ENCODE data around the gene GRM5.

Gene GRM5

DNA sequence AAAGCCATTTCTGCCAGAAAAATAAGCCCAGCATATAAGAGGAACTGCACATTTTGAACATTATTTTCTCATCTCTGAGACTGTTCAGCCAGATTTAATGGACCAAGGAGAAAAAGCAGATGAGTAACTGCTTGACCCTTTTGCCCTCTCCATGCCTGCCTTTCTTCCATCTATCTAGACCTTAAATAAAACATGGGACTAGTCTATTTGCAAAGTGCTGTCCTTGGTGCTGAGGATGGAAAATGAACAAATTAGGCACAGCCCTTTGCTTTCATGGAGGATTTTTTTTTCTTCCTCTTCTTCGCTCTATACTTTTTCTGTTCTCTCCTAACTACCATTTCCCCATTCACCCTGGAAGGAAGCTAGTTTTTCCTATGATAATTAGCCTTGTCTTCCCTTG, 361.3 kb downstream of the GRM5 start:
- DNase-seq (ENCODE audit: low read depth, low spot score), result no peak

- no peak for DNase-seq (ENCODE audit: low read depth, low spot score)
Observed at GRCh38 chr11:88701816-88702215, 364.0 kb downstream of the GRM5 start.

DNA sequence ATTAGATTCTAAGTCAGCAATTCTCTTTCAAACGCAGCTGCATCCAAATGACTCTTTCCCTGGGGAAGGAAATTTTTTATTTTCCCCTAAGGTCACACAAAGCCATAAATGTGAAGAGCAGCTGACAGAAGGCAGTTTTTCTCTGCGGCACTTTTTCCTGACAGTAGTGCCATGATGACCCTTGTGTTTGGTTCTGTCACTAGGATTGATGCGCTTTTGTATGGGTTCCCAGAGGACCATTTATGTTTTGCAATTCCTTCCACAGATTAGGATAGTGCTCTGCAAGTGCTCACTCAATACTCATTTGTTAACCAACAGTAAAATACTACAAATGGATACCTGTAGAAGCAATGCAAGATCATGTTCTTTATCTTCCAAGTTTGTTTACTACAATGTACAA, 368.6 kb downstream of the GRM5 start:
- DNase-seq (ENCODE audit: low read depth, low spot score), result no peak

DNA sequence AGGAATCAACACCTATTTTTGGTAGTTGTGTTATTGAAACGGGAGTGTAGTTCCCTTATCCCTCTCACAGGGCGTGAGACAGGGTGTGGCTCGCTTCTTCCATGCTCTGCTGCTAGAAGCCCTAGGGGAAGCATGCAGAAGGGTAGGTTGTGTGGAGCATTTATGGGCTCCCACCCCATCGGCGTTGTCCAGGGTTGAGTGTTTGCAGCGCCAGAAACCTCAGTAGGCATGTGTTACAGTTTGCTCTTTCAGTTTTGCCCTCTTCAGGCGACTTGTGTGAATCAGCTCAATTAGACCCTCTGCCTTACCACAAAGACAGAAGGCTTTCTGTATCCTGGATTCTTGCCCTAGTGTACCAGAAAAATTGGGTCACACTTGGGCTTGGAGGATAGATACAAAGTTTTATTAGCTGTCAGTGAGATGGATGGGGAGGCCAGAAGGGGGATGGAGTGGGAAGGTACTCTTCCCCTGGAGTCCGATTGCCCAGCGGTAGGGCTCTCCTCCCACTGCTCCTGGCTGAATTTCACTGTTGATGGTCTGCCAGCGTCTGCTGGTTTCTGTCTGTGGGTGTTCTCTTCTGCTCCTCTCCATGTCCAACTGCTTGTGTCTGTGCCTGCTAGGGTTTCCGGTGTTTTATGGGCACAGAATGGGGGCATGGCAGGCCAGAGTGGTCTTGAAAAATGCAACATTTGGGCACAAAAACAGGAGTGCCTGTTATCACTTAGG, 369.9 kb downstream of the GRM5 start:
- no peak for DNase-seq (ENCODE audit: low read depth, low spot score)

DNA sequence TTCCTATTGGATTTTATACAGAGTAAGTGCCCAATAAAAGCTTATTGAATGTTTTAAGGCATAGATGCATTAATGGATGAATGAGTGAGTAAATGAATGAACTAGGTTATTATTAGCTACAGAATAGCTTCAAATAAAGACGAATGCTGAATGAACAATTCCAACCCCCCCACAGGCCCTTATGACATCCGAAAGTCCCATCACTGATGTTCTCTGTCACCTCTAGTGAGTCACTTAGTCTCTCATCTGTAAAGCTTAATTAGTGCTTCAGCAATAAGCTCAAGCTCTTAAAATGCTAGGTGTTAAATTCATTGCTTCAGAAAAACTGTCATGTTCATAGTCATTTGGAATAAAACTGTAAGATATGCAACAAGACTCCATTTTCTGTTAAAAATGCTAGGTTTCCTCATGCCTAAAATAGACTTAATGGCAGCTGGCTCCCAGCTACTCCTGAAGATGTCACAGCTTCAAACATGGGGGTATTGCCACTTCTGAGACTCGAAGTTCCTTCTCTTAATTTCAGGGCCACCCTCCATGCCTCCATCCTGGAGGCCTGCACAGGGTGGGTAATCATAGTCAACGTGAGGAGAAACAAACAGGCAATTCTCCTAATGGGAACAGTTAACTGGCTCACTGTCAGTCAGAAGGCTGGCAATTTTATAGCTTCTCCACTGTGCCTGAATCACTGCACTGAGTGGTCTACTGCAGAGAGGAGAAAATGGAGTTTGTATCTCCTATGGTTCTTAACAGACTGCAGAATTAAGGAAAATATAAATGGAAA, 373.3 kb downstream of the GRM5 start:
- DNase-seq (ENCODE audit: low read depth, low spot score), result no peak

DNA sequence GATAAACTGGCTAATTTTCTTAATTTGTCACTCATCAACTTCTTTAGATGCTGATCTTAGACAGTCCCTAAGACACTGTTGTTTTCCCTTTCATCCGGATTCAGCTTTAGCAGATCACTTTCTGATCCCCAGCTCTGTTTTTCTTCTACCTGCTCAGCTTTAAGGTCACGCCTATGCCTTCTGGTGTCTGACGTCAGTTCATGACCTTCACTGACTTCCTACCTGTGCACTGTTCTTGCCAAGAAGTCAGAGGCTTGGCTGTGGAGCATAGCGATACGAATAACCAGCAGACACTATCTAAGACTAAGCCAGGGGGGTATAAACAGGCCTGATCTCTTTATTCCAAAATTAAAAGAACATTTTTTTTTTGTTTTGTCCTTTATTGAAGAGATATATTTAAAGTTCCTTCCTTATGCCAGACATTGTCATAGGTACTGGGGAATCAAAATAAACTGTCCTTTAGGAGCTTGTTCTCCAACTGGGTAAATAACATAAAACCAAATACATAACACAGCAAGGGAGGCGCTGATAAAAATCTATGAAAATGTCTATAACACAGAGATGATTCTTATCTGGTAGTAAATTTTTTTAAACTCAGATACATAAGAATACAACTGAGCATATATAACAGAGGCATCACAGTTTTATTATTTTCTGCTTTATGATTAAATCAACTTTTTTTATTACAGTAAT, 376.1 kb downstream of the GRM5 start:
- DNase-seq (ENCODE audit: low read depth, low spot score), result no peak

GRCh38 chr11:88683024-88683423, 382.8 kb downstream of the GRM5 start:
- DNase-seq (ENCODE audit: low read depth, low spot score), result no peak

DNA sequence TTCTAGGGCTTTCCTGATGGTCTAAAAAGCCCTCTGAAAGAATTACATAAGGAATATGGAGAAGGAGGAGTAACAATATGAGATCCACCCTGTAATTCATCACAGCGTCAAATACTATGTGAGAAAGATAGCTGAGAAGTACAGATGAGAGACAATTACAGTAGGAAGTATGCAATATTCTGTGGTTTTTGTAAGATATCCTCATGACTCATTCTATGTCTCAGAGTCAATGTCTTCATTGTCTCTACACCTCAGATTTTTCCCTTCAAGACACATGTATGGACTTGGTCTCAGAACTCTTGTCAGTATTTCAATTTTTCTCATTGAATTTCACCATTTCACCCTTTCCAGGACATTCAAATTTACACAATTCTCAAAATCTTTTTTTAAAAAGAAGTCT, 385.0 kb downstream of the GRM5 start:
- no peak for DNase-seq (ENCODE audit: low read depth, low spot score)

- no peak for DNase-seq (ENCODE audit: low read depth, low spot score)
Observed at GRCh38 chr11:88666364-88666763, 399.4 kb downstream of the GRM5 start.

DNA sequence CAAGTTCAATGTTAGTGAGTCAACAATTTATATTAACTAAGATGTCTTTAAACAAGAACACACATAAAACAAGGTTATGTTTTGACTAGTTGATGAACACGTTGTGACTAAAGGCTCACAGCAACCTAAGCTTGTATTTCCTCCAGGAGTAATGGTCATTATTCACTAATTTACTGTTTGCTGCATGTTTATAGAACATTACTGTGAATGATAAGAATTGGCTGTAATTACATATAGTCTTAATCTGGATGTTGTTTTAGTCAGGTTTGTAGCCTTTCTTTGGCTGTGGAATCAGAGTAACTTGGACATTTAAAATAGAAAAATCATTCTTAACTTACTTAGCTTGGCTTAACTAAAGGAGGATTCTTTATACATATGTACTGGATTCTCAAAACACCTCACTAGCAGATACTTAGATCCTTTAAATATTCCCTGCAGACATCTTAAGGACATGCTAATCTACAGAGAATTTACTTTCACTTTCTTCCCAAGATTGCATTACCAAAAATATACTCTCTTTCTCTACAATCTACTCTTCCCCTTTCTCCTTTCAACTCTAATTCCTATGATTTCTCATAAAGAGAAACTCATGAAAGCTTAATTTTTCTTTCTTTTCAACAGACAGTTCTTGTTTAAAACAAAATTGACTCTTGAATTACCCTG, 408.6 kb downstream of the GRM5 start:
- DNase-seq (ENCODE audit: low read depth, low spot score), result no peak

DNA sequence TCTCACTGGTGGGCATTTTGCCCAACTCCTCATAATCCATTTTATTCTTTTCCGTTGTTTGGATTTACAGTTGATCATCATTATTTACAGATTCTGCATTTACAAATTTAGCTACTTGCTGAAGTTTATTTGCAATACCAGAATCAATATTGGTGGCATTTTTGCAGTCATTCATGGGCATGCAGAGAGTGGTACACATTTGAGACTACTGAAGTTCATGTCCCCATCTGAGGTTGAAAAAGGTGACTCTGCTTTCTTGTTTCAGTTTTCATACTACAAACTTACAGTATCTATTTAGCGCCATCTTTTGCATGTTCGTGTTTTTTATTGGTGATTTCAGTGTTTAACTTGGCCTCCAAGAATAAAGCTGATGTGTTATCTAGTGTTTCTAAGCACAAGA, 409.5 kb downstream of the GRM5 start:
- DNase-seq (ENCODE audit: low read depth, low spot score), result no peak

DNA sequence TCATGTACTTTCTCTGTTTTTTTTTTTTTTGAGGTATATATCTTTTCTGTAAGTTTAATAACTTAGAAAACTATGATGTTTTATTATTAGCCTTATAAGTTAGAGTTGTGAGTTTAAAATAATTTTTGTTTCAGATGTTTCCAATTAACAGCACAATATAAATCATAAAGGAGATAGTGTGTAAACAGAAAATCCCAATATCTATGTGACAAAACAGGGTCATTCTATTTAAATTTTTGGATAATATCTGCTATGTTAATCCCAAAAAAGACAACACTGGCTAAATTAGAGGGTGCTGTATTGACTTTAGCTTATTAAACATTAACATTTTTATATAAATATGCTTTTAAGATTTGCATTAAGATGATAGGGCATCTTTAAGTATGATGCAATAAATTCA, 410.1 kb downstream of the GRM5 start:
- DNase-seq (ENCODE audit: low read depth, low spot score), result no peak

- DNase-seq (ENCODE audit: low read depth, low spot score), result no peak
Observed at GRCh38 chr11:88655196-88655595, 410.6 kb downstream of the GRM5 start.

GRCh38 chr11:88651556-88651955, 414.2 kb downstream of the GRM5 start:
- DNase-seq (ENCODE audit: low read depth, low spot score), result no peak

- DNase-seq (ENCODE audit: low read depth, low spot score), result no peak
Observed at GRCh38 chr11:88644724-88645123, 421.1 kb downstream of the GRM5 start.

- no peak for DNase-seq (ENCODE audit: low read depth, low spot score)
Observed at GRCh38 chr11:88632163-88632562, 433.6 kb downstream of the GRM5 start.

DNA sequence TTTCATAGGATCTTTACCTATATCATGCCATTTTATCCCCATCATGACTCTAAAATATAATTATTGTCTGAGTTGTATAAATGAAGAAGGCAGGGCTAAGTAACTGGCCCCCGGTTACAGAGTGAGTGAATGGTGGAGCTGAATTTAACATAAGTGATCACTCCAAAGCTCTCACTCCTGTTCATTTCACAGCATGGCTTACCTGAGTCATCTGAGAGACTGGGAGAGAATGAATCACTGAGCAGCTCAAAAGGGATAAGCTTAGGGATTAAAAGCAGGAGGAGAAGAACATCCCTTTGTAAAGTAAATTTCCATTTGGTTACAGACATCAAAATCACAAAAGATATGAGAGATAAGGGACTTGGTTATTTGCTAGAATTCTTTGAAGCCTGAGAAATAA, 434.3 kb downstream of the GRM5 start:
- DNase-seq (ENCODE audit: low read depth, low spot score), result no peak

DNA sequence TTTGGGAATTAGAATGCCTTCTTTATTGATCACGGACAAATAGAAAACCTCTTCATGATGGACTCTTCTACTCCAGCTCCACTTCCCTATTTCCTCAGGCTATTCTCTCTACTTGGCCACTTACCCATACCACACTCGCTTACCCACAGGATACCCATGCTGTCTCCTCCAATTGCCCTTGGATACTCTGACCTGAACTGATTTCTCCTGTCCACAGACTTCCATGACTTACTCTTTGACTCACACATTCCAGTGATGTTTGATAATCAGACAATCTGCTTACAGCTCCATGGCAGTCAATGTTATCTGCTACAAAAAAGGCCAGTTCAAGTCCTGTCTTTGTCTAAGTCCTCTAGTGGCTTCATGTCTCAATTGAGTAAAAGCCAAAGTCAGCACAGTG, 436.3 kb downstream of the GRM5 start:
- DNase-seq (ENCODE audit: low read depth, low spot score), result no peak

DNA sequence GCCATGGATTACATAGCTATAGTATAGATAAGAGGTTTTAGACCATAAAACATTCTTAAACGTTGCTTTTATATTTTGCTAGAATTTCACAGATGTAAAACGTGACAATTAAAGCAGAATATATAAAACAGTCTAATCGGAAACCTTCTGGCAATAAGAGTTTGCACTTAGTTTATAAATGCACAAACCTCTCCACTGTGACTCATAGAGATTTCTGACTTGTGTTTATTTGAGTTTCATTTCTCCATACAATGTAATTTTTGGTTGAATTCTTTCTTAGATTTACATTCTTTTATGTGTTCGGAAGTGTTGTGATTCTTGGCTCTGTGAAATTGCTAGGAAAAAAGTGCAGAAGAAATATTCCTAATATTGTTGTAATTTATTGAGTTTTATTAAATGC, 439.6 kb downstream of the GRM5 start:
- DNase-seq (ENCODE audit: low read depth, low spot score), result no peak

- no peak for DNase-seq (ENCODE audit: low read depth, low spot score)
Observed at GRCh38 chr11:88623531-88623930, 442.3 kb downstream of the GRM5 start.

DNA sequence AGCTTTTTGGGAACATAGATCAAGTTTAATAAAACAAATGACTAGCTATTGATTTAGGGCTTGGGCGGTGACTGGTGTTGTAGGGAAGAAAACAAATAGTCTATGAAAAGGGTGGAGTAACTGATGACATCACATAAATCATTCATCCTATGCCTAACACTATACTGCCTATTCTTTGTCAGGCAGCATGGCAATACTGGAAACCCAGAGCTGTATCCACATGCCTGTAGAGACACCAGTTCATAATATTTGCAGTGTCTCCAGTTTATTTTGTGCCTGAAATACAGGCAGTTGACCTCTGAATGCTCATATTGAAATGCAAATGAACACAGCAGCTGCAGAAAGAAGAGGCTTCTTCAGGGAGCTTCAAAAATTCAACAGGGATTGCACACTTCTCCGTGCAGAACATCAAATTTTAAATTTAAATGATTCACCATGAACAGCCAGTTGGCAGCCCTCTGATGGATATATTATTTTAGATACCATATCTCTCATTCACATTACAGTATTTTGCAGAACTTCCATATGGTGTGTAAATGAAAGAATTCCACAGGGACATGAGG, 445.1 kb downstream of the GRM5 start:
- no peak for DNase-seq (ENCODE audit: low read depth, low spot score)

All from brain pericyte (primary cell).